Breast epithelium (tissue), 4 donors: ENCODE results near the gene LBX2. TPM values are rescaled to one million over a fixed set of nuclear protein-coding genes. Genes with fewer than 3 reads are reported as not detected.

ENCODE experiments used
- DNase-seq, 2 donors: peaks; one replicate each; pipeline ENCODE4 v3.0.0-alpha.2; 2019; ENCODE audit warnings: low spot score in 2 of 2
- H3K27ac ChIP-seq, 2 donors: fragments of 200-600 bp; sonication (generic) in 1 of 2; one replicate each; pipeline ENCODE4 v1.5.1; 2016 to 2019; ENCODE audit warnings: mild to moderate bottlenecking in 1 of 2
- H3K27me3 ChIP-seq, 2 donors: fragments of 200-600 bp; sonication (generic) in 1 of 2; one replicate each; pipeline versions ENCODE4 v1.5.1 to v1.6.0; 2017 to 2019; ENCODE audit warnings: control low read depth in 1 of 2, mild to moderate bottlenecking in 1 of 2
- H3K36me3 ChIP-seq: fragments of 200-600 bp; one replicate; pipeline ENCODE4 v1.5.1; 2019
- H3K4me1 ChIP-seq, 2 donors: fragments of 200-600 bp; sonication (generic); one replicate each; pipeline ENCODE4 v1.5.1; 2016 to 2019; ENCODE audit warnings: control low read depth in 1 of 2
- H3K4me3 ChIP-seq, 3 donors: fragments of 200-600 bp; sonication (generic); 1 replicate in 2 of 3; 2 replicates in 1 of 3; pipeline ENCODE4 v1.5.1; 2016 to 2019; ENCODE audit warnings: mild to moderate bottlenecking in 3 of 3, moderate library complexity in 2 of 3
- H3K9me3 ChIP-seq, 2 donors: fragments of 200-600 bp; sonication (generic) in 1 of 2; one replicate each; pipeline ENCODE4 v1.5.1; 2016 to 2019; ENCODE audit warnings: control low read depth in 1 of 2
- CTCF ChIP-seq, 3 donors: fragments of 450-650 bp; IDR thresholded peaks; one replicate each; pipeline ENCODE4 v1.5.1; 2016 to 2017; ENCODE audit warnings: antibody characterized with exemption in 3 of 3, mild to moderate bottlenecking in 3 of 3, moderate library complexity in 3 of 3
- POLR2A ChIP-seq: fragments of 450-650 bp; IDR thresholded peaks from one replicate; pipeline ENCODE4 v1.6.1; 2016; ENCODE audit warnings: antibody characterized with exemption, mild to moderate bottlenecking, moderate library complexity
- POLR2AphosphoS5 ChIP-seq, 3 donors: sonication (generic); formaldehyde crosslinking; IDR thresholded peaks; one replicate each; pipeline ENCODE4 v1.6.1; 2017; ENCODE audit warnings: antibody characterized with exemption in 3 of 3
- intact Hi-C: fragments of 100-400 bp; cut with DNase I; formaldehyde crosslinking; loops from one replicate; pipeline ENCODE4 v1.15.1; 2023; ENCODE audit warnings: low total_unique reads
- total RNA-seq, 3 donors: library from RNA; depleted of rRNA; stranded (reverse); fragments of >200 nt; gene quantifications; one replicate each; pipeline ENCODE4 v1.1.0, GENCODE V29; 2016

The LBX2 gene
- total RNA-seq, 3 donors from 2014 or later, result 0.29 to 4.6 (median 1.3) TPM

- TF ChIP-seq CTCF (IDR thresholded peaks at IDR 0.05) (no peak), POLR2AphosphoS5 (IDR thresholded peaks at IDR 0.05) (no peak), POLR2A (no peak)
- H3K36me3 ChIP-seq, result no peaks in the 10 kb centered on the region
- H3K4me1 ChIP-seq, result peaks cover 0 to 19% of the 10 kb centered on the region in 2 donors
- H3K27ac ChIP-seq, result peak overlapping the region; percentile 99
- intact Hi-C loops, result no loop called here
- DNase-seq, result peak in 1 of 2 donors; percentile 37
- H3K9me3 ChIP-seq, result no peaks in the 10 kb centered on the region
- H3K4me3 ChIP-seq, result peak overlapping the region; percentile 63 to 87 (median 82)
- H3K27me3 ChIP-seq, result peaks cover 1 to 12% of the 10 kb centered on the region in 2 donors
Measured at GRCh38 chr2:74507926-74508520, 8.6 kb upstream of the LBX2 start.

- Histone ChIP-seq H3K27ac (peak within 1 kb of the TSS; percentile 99), H3K9me3 (no peaks in the 10 kb centered on the region), H3K4me1 (peaks cover 0 to 19% of the 10 kb centered on the region in 2 donors), H3K36me3 (no peaks in the 10 kb centered on the region), H3K27me3 (peaks cover 0 to 5% of the 10 kb centered on the region in 2 donors), H3K4me3 (peak within 1 kb of the TSS; percentile 63 to 87 (median 82))
- intact Hi-C loops, result no loop called here
- TF ChIP-seq POLR2A (peak; percentile 13), POLR2AphosphoS5 (IDR thresholded peaks at IDR 0.05) (peak; percentile 89 to 95 (median 94)), CTCF (IDR thresholded peaks at IDR 0.05) (peak in 1 of 3 donors; percentile 17)
- DNase-seq, result peak; percentile 98 to 99
Measured at GRCh38 chr2:74507145-74507925, 7.9 kb upstream of the LBX2 start, which contains the start of gene PCGF1. PCGF1 (minus strand) TSS chr2:74507695; CDS start chr2:74507668, 27 bp downstream.

GRCh38 chr2:74505448-74506246 lies 6.2 kb upstream of the LBX2 start:
- Histone ChIP-seq H3K27me3 (no peaks in the 10 kb centered on the region), H3K4me1 (peaks cover 0 to 19% of the 10 kb centered on the region in 2 donors), H3K27ac (peak overlapping the region in 1 of 2 donors; percentile 42), H3K9me3 (no peaks in the 10 kb centered on the region), H3K36me3 (no peaks in the 10 kb centered on the region), H3K4me3 (peak overlapping the region in 2 of 3 donors; percentile 16 to 87)
- intact Hi-C loops, result no loop called here
- no peak for DNase-seq
- no peak for TF ChIP-seq POLR2A
- TF ChIP-seq POLR2AphosphoS5 (IDR thresholded peaks at IDR 0.05), result no peak
- TF ChIP-seq CTCF (IDR thresholded peaks at IDR 0.05), result no peak

GRCh38 chr2:74504591-74504990 lies 5.2 kb upstream of the LBX2 start:
- H3K27me3 ChIP-seq, result peaks cover 0 to 4% of the 10 kb centered on the region in 2 donors
- intact Hi-C loops, result no loop called here
- H3K9me3 ChIP-seq, result no peaks in the 10 kb centered on the region
- TF ChIP-seq POLR2AphosphoS5 (IDR thresholded peaks at IDR 0.05), result no peak
- TF ChIP-seq POLR2A, result no peak
- TF ChIP-seq CTCF (IDR thresholded peaks at IDR 0.05), result no peak
- no peaks in the 10 kb centered on the region for H3K36me3 ChIP-seq
- peak overlapping the region in 1 of 2 donors; percentile 89 for H3K27ac ChIP-seq
- peak overlapping the region in 2 of 3 donors; percentile 68 to 72 for H3K4me3 ChIP-seq
- peaks cover 0 to 19% of the 10 kb centered on the region in 2 donors for H3K4me1 ChIP-seq
- DNase-seq, result no peak
